Measurements from ENCODE around the gene SYNE2. TPM values are rescaled to one million over a fixed set of nuclear protein-coding genes. Genes with fewer than 3 reads are reported as not detected.

The SYNE2 gene
- total RNA-seq, 1 experiment from 2014 or later, result 37.5 TPM

GRCh38 chr14:64195199-64195598 lies 342.4 kb downstream of the SYNE2 start:
- BruUV-seq (replicated peaks), result no TSS peak
- no peak for DNase-seq (ENCODE audit: low read depth, low spot score)
- POLR2A ChIA-PET, result no interaction called here
- CTCF ChIA-PET, result no interaction called here
- no peaks in the 10 kb centered on the region for H3K27me3 ChIP-seq (ENCODE audit: control insufficient read depth, insufficient read depth, low read length)
- intact Hi-C loops (cut with micrococcal nuclease; ENCODE audit: unreplicated experiment), result no loop called here
- in situ Hi-C loops (cut with HindIII; ENCODE audit: low pct_unique_long_range_greater_than_20kb, low sequenced_read_pairs), result no loop called here
- no peak overlapping the region for H3K27ac ChIP-seq (ENCODE audit: low read length)
- H3K4me3 ChIP-seq (ENCODE audit: low read depth in 2 of 2, low read length in 2 of 2), result no peak overlapping the region
- ATAC-seq, result no peak
- H3K36me3 ChIP-seq (ENCODE audit: control insufficient read depth, insufficient read depth, low read length), result no peaks in the 10 kb centered on the region
- TF ChIP-seq CTCF (IDR thresholded peaks at IDR 0.05) (no peak), POLR2AphosphoS5 (IDR thresholded peaks at IDR 0.05; ENCODE audit: low read depth, low read length) (no peak), TCF7L2 (IDR thresholded peaks at IDR 0.05; ENCODE audit: low read depth, low read length) (no peak), SIN3A (IDR thresholded peaks at IDR 0.05; ENCODE audit: borderline replicate concordance, insufficient read depth, low read depth, low read length) (no peak)
- TF ChIP-seq, protein P1, sequence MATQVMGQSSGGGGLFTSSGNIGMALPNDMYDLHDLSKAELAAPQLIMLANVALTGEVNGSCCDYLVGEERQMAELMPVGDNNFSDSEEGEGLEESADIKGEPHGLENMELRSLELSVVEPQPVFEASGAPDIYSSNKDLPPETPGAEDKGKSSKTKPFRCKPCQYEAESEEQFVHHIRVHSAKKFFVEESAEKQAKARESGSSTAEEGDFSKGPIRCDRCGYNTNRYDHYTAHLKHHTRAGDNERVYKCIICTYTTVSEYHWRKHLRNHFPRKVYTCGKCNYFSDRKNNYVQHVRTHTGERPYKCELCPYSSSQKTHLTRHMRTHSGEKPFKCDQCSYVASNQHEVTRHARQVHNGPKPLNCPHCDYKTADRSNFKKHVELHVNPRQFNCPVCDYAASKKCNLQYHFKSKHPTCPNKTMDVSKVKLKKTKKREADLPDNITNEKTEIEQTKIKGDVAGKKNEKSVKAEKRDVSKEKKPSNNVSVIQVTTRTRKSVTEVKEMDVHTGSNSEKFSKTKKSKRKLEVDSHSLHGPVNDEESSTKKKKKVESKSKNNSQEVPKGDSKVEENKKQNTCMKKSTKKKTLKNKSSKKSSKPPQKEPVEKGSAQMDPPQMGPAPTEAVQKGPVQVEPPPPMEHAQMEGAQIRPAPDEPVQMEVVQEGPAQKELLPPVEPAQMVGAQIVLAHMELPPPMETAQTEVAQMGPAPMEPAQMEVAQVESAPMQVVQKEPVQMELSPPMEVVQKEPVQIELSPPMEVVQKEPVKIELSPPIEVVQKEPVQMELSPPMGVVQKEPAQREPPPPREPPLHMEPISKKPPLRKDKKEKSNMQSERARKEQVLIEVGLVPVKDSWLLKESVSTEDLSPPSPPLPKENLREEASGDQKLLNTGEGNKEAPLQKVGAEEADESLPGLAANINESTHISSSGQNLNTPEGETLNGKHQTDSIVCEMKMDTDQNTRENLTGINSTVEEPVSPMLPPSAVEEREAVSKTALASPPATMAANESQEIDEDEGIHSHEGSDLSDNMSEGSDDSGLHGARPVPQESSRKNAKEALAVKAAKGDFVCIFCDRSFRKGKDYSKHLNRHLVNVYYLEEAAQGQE (IDR thresholded peaks at IDR 0.05; ENCODE audit: insufficient read depth in 1 of 2, low read depth in 2 of 2, low read length in 1 of 2), result no peak
- no peaks in the 10 kb centered on the region for H3K4me1 ChIP-seq (ENCODE audit: control insufficient read depth, insufficient read depth, low read length)
- H3K9me3 ChIP-seq (ENCODE audit: control insufficient read depth, insufficient read depth, low read depth, low read length), result no peaks in the 10 kb centered on the region

GRCh38 chr14:64196056-64196455 lies 343.3 kb downstream of the SYNE2 start:
- no peak for DNase-seq (ENCODE audit: low read depth, low spot score)
- in situ Hi-C loops (cut with HindIII; ENCODE audit: low pct_unique_long_range_greater_than_20kb, low sequenced_read_pairs) (no loop called here), intact Hi-C loops (cut with micrococcal nuclease; ENCODE audit: unreplicated experiment) (no loop called here)
- no peaks in the 10 kb centered on the region for H3K36me3 ChIP-seq (ENCODE audit: control insufficient read depth, insufficient read depth, low read length)
- ChIA-PET CTCF (no interaction called here), POLR2A (no interaction called here)
- H3K27me3 ChIP-seq (ENCODE audit: control insufficient read depth, insufficient read depth, low read length), result no peaks in the 10 kb centered on the region
- TF ChIP-seq, protein P1 (IDR thresholded peaks at IDR 0.05; ENCODE audit: insufficient read depth in 1 of 2, low read depth in 2 of 2, low read length in 1 of 2), result no peak
- TF ChIP-seq POLR2AphosphoS5 (IDR thresholded peaks at IDR 0.05; ENCODE audit: low read depth, low read length) (no peak), CTCF (IDR thresholded peaks at IDR 0.05) (no peak), TCF7L2 (IDR thresholded peaks at IDR 0.05; ENCODE audit: low read depth, low read length) (no peak), SIN3A (IDR thresholded peaks at IDR 0.05; ENCODE audit: borderline replicate concordance, insufficient read depth, low read depth, low read length) (no peak)
- no peak overlapping the region for H3K27ac ChIP-seq (ENCODE audit: low read length)
- no peaks in the 10 kb centered on the region for H3K4me1 ChIP-seq (ENCODE audit: control insufficient read depth, insufficient read depth, low read length)
- no TSS peak for BruUV-seq (replicated peaks)
- no peak for ATAC-seq
- H3K4me3 ChIP-seq (ENCODE audit: low read depth in 2 of 2, low read length in 2 of 2), result no peak overlapping the region
- no peaks in the 10 kb centered on the region for H3K9me3 ChIP-seq (ENCODE audit: control insufficient read depth, insufficient read depth, low read depth, low read length)

Measured in Panc1 (cell line).